Mucosa of descending colon (tissue), 3 donors: Measurements from ENCODE around the gene S100G. TPM values are rescaled to one million over a fixed set of nuclear protein-coding genes. Genes with fewer than 3 reads are reported as not detected.

Experiments
- ATAC-seq: fragments of 200-7000 bp; cut with Tn5 transposase; one replicate; pipeline ENCODE4 v1.9.1; 2020; ENCODE audit warnings: mild to moderate bottlenecking, moderate library complexity
- DNase-seq, 3 donors: peaks; one replicate each; pipeline ENCODE4 v3.0.0-alpha.2; 2020
- H3K36me3 ChIP-seq: fragments of 200-600 bp; one replicate; pipeline ENCODE4 v1.8.0; 2021; ENCODE audit warnings: low read depth, mild to moderate bottlenecking
- H3K4me1 ChIP-seq: fragments of 200-600 bp; one replicate; pipeline ENCODE4 v1.8.0; 2021; ENCODE audit warnings: low read depth, mild to moderate bottlenecking
- H3K4me3 ChIP-seq: fragments of 200-600 bp; one replicate; pipeline ENCODE4 v1.8.0; 2021; ENCODE audit warnings: mild to moderate bottlenecking
- H3K9me3 ChIP-seq: fragments of 200-600 bp; one replicate; pipeline ENCODE4 v1.8.0; 2021; ENCODE audit warnings: mild to moderate bottlenecking
- intact Hi-C, 2 donors: fragments of 100-400 bp; cut with DNase I in 1 of 2; cut with micrococcal nuclease in 1 of 2; formaldehyde crosslinking; loops; one replicate each; pipeline versions ENCODE4 v1.11.0 to v1.11.1; 2022; cut with DNase I, micrococcal nuclease
- total RNA-seq, 3 donors: library from RNA; stranded (reverse); fragmentation: NEBNext Ultra II Directional in 2 of 3; extraction: Animal tissue kit (Norgen Biotek cat#: 25700) in 2 of 3; gene quantifications; one replicate each; pipeline versions ENCODE4 v1.2.1 to v1.2.4, GENCODE V29; 2021 to 2023
- TF ChIP-seq, protein P1 (sequence below): fragments of 200-600 bp; IDR thresholded peaks from one replicate; pipeline ENCODE4 v1.8.0; 2022; ENCODE audit warnings: antibody characterized with exemption, mild to moderate bottlenecking
- donor health status: DM: no; HTN: no; CAD: no; lungs with moderate emphysema.
- donor health status: DM: no; HTN: no; CAD: no.
- donor health status: DM: no; HTN: yes; CAD: no.

The S100G gene
- total RNA-seq, 3 donors from 2014 or later = not detected

GRCh38 chrX:16639966-16640365 is 10.0 kb upstream of the S100G start:
- H3K36me3 ChIP-seq = no peaks in the 10 kb centered on the region
- no peak for DNase-seq
- intact Hi-C loops = no loop called here
- no peaks in the 10 kb centered on the region for H3K4me1 ChIP-seq
- ATAC-seq = no peak
- H3K4me3 ChIP-seq = no peak overlapping the region
- H3K9me3 ChIP-seq = no peaks in the 10 kb centered on the region
- TF ChIP-seq, protein P1, sequence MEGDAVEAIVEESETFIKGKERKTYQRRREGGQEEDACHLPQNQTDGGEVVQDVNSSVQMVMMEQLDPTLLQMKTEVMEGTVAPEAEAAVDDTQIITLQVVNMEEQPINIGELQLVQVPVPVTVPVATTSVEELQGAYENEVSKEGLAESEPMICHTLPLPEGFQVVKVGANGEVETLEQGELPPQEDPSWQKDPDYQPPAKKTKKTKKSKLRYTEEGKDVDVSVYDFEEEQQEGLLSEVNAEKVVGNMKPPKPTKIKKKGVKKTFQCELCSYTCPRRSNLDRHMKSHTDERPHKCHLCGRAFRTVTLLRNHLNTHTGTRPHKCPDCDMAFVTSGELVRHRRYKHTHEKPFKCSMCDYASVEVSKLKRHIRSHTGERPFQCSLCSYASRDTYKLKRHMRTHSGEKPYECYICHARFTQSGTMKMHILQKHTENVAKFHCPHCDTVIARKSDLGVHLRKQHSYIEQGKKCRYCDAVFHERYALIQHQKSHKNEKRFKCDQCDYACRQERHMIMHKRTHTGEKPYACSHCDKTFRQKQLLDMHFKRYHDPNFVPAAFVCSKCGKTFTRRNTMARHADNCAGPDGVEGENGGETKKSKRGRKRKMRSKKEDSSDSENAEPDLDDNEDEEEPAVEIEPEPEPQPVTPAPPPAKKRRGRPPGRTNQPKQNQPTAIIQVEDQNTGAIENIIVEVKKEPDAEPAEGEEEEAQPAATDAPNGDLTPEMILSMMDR = no peak

- no peaks in the 10 kb centered on the region for H3K36me3 ChIP-seq
- no peak overlapping the region for H3K4me3 ChIP-seq
- intact Hi-C loops = no loop called here
- no peaks in the 10 kb centered on the region for H3K9me3 ChIP-seq
- no peaks in the 10 kb centered on the region for H3K4me1 ChIP-seq
- ATAC-seq (no peak), DNase-seq (no peak)
- TF ChIP-seq, protein P1 = no peak
Measured at GRCh38 chrX:16640823-16641222, 9.1 kb upstream of the S100G start.

GRCh38 chrX:16643176-16643575 is 6.8 kb upstream of the S100G start:
- no peaks in the 10 kb centered on the region for H3K4me1 ChIP-seq
- TF ChIP-seq, protein P1 = no peak
- ATAC-seq (no peak), DNase-seq (no peak)
- H3K9me3 ChIP-seq = no peaks in the 10 kb centered on the region
- no peaks in the 10 kb centered on the region for H3K36me3 ChIP-seq
- H3K4me3 ChIP-seq = no peak overlapping the region
- intact Hi-C loops = no loop called here

- intact Hi-C loops = no loop called here
- TF ChIP-seq, protein P1 = no peak
- H3K36me3 ChIP-seq = no peaks in the 10 kb centered on the region
- no peaks in the 10 kb centered on the region for H3K4me1 ChIP-seq
- H3K9me3 ChIP-seq = no peaks in the 10 kb centered on the region
- no peak overlapping the region for H3K4me3 ChIP-seq
- DNase-seq (no peak), ATAC-seq (peak; percentile 73)
Measured at GRCh38 chrX:16646366-16647138, 3.4 kb upstream of the S100G start.

GRCh38 chrX:16651391-16652024 is 1.6 kb downstream of the S100G start:
- H3K9me3 ChIP-seq = no peaks in the 10 kb centered on the region

More at GRCh38 chrX:16651391-16652024, 1.6 kb downstream of the S100G start:
- no peaks in the 10 kb centered on the region for H3K36me3 ChIP-seq
- ATAC-seq (no peak), DNase-seq (no peak)
- H3K4me3 ChIP-seq = no peak overlapping the region
- intact Hi-C loops = no loop called here
- no peaks in the 10 kb centered on the region for H3K4me1 ChIP-seq
- TF ChIP-seq, protein P1 = no peak
